ENCODE data around the gene NPDC1. TPM values are rescaled to one million over a fixed set of nuclear protein-coding genes. Genes with fewer than 3 reads are reported as not detected.

NPDC1 gene
- total RNA-seq, 1 experiment from 2014 or later, result 73.9 TPM

DNA sequence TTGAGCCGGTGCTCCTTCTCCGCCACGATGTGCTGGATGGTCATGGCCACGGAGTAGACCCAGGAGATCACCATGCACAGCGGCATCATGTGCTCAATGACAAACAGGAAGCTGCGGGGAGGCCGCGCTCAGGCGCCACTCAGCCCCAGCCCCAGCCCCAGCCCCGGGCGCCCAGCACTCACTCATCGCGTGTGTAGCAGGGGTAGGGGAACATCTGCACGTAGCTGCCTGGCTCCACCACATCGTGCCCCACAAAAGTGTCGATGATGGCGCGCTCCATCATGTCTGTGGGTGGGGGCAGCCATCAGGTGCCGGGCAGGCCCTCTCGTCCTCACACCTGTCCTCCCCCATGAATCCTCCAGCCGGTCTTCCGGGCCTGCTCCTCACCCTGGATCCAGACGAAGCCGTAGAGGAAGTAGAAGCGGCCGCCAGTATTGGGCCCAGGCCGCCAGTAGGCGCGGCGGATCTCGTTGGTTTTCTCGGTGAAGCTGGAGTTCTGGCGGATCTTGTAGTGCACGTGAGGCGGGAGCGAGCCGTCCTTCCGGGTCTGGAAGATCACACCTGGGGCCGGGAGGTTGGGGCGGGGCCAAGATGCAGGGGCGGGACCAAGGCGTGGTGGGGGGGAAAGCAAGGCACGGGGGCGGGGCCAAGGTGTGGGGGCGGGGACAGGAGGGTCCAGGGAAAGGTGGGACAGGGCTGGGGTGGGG lies 28.0 kb downstream of the NPDC1 start:
- H3K4me1 ChIP-seq (ENCODE audit: insufficient read depth, low read length, poor library complexity, severe bottlenecking), result no peaks in the 10 kb centered on the region
- TF ChIP-seq CTCF (conservative IDR thresholded peaks at IDR 0.05; ENCODE audit: low read depth, low read length) (no peak), EZH2 (IDR thresholded peaks at IDR 0.05; ENCODE audit: borderline replicate concordance, low read depth, low read length, poor library complexity, severe bottlenecking) (no peak)
- DNase-seq (ENCODE audit: low spot score), result no peak
- peaks cover 4% of the 10 kb centered on the region for H3K36me3 ChIP-seq (ENCODE audit: insufficient read depth, low read length, poor library complexity, severe bottlenecking)
- no peaks in the 10 kb centered on the region for H3K27me3 ChIP-seq (replicated peaks; ENCODE audit: insufficient read depth, low read depth, low read length, poor library complexity)
- ChIA-PET CTCF (no interaction called here), POLR2A (ENCODE audit: low non-redundant PET) (no interaction called here)
- intact Hi-C loops (cut with micrococcal nuclease; ENCODE audit: unreplicated experiment), result no loop called here
- no peak overlapping the region for H3K27ac ChIP-seq (ENCODE audit: low read depth, low read length, poor library complexity, severe bottlenecking)
- no peak overlapping the region for H3K4me3 ChIP-seq (ENCODE audit: low read depth, low read length, poor library complexity, severe bottlenecking)
- no TSS peak for BruUV-seq (replicated peaks)
- no peaks in the 10 kb centered on the region for H3K9me3 ChIP-seq (ENCODE audit: low read depth, low read length, poor library complexity, severe bottlenecking)

- BruUV-seq (replicated peaks), result no TSS peak
- CTCF ChIA-PET, result no interaction called here
- Histone ChIP-seq H3K27me3 (replicated peaks; ENCODE audit: insufficient read depth, low read depth, low read length, poor library complexity) (no peaks in the 10 kb centered on the region), H3K4me3 (ENCODE audit: low read depth, low read length, poor library complexity, severe bottlenecking) (no peak overlapping the region), H3K27ac (ENCODE audit: low read depth, low read length, poor library complexity, severe bottlenecking) (no peak overlapping the region), H3K4me1 (ENCODE audit: insufficient read depth, low read length, poor library complexity, severe bottlenecking) (no peaks in the 10 kb centered on the region), H3K36me3 (ENCODE audit: insufficient read depth, low read length, poor library complexity, severe bottlenecking) (peaks cover 4% of the 10 kb centered on the region), H3K9me3 (ENCODE audit: low read depth, low read length, poor library complexity, severe bottlenecking) (no peaks in the 10 kb centered on the region)
- DNase-seq (ENCODE audit: low spot score), result no peak
- TF ChIP-seq CTCF (conservative IDR thresholded peaks at IDR 0.05; ENCODE audit: low read depth, low read length), result no peak
- TF ChIP-seq EZH2 (IDR thresholded peaks at IDR 0.05; ENCODE audit: borderline replicate concordance, low read depth, low read length, poor library complexity, severe bottlenecking), result no peak
- POLR2A ChIA-PET (ENCODE audit: low non-redundant PET), result no interaction called here
- intact Hi-C loops (cut with micrococcal nuclease; ENCODE audit: unreplicated experiment), result no loop called here
Measured at GRCh38 chr9:137017071-137017470, 28.9 kb downstream of the NPDC1 start.

DNA sequence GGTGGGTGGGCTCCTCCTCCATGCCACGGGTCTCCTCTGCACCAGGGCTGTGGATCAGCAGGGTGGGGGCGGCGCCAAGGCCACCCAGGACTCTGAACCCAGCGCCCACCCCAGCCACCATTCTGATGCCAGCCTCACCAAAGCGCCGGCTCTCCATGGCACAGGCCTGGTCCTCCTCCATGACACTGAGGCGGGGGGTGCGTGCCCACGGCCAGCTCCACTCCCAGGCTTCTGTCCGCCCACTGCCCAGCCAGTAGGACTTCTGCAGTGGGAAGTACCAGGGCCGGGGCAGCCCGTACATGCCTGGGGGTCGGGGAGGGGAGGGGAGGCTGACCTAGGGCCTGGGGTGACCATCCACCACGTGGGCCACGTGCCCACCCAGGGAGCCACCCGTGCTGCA lies 29.5 kb downstream of the NPDC1 start:
- Histone ChIP-seq H3K27me3 (replicated peaks; ENCODE audit: insufficient read depth, low read depth, low read length, poor library complexity) (no peaks in the 10 kb centered on the region), H3K4me1 (ENCODE audit: insufficient read depth, low read length, poor library complexity, severe bottlenecking) (no peaks in the 10 kb centered on the region), H3K36me3 (ENCODE audit: insufficient read depth, low read length, poor library complexity, severe bottlenecking) (peaks cover 4% of the 10 kb centered on the region), H3K4me3 (ENCODE audit: low read depth, low read length, poor library complexity, severe bottlenecking) (no peak overlapping the region), H3K27ac (ENCODE audit: low read depth, low read length, poor library complexity, severe bottlenecking) (no peak overlapping the region), H3K9me3 (ENCODE audit: low read depth, low read length, poor library complexity, severe bottlenecking) (no peaks in the 10 kb centered on the region)
- POLR2A ChIA-PET (ENCODE audit: low non-redundant PET), result no interaction called here
- no TSS peak for BruUV-seq (replicated peaks)
- CTCF ChIA-PET, result no interaction called here
- no peak for TF ChIP-seq EZH2 (IDR thresholded peaks at IDR 0.05; ENCODE audit: borderline replicate concordance, low read depth, low read length, poor library complexity, severe bottlenecking)
- no peak for TF ChIP-seq CTCF (conservative IDR thresholded peaks at IDR 0.05; ENCODE audit: low read depth, low read length)
- intact Hi-C loops (cut with micrococcal nuclease; ENCODE audit: unreplicated experiment), result no loop called here
- no peak for DNase-seq (ENCODE audit: low spot score)

Measured in A673 (cell line).